HCT116 (cell line): ENCODE results near the gene PRLR.

Experiments used
- ELF1 ChIP-seq: IDR thresholded peaks from 2 replicates; pipeline ENCODE4 v1.6.1; 2012; ENCODE audit warnings: low read depth, borderline replicate concordance
- EZH2 ChIP-seq: fragments of 200-600 bp; sonication (generic); IDR thresholded peaks from 2 replicates; pipeline ENCODE4 v1.6.1; 2017; ENCODE audit warnings: antibody characterized with exemption, mixed run types
- JUND ChIP-seq: IDR thresholded peaks from 2 replicates; pipeline ENCODE4 v1.6.1; 2012
- MAX ChIP-seq: IDR thresholded peaks from 2 replicates; pipeline ENCODE4 v1.6.1; 2012
- POLR2A ChIP-seq: IDR thresholded peaks from 2 replicates; pipeline ENCODE4 v1.7.0; 2011; ENCODE audit warnings: borderline replicate concordance; ENCODE audit not compliant: insufficient read depth, insufficient read length; ENCODE audit errors: extremely low read depth
- POLR2AphosphoS5 ChIP-seq: IDR thresholded peaks from 2 replicates; pipeline ENCODE4 v1.6.1; 2011; ENCODE audit warnings: mild to moderate bottlenecking, low read depth, low read length, moderate library complexity
- RAD21 ChIP-seq: IDR thresholded peaks from 2 replicates; pipeline ENCODE4 v1.6.1; 2012; ENCODE audit warnings: low read depth, mild to moderate bottlenecking
- REST ChIP-seq: IDR thresholded peaks from 2 replicates; pipeline ENCODE4 v1.6.1; 2012; ENCODE audit warnings: low read depth
- SIN3A ChIP-seq: IDR thresholded peaks from 2 replicates; pipeline ENCODE4 v1.6.1; 2012; ENCODE audit warnings: low read depth
- SRF ChIP-seq: IDR thresholded peaks from 2 replicates; pipeline ENCODE4 v1.6.1; 2012; ENCODE audit warnings: low read depth
- YY1 ChIP-seq: IDR thresholded peaks from 2 replicates; pipeline ENCODE4 v1.6.1; 2011; ENCODE audit warnings: low read length, low read depth, moderate library complexity, mild to moderate bottlenecking; ENCODE audit not compliant: insufficient replicate concordance; ENCODE audit errors: extremely low read depth
- ZNF274 ChIP-seq: fragments of 200-500 bp; sonication (Bioruptor generic); IDR thresholded peaks from 2 replicates; pipeline ENCODE4 v1.6.1; 2014; ENCODE audit warnings: mild to moderate bottlenecking, low read depth, low read length, inconsistent platforms
- TF ChIP-seq, protein P1 (sequence below), 3 experiments: fragments of 200-600 bp in 1 of 3; sonication (generic) in 1 of 3; IDR thresholded peaks in 2 of 3; conservative IDR thresholded peaks in 1 of 3; 2 replicates each; pipeline ENCODE4 v1.5.1; 2012 to 2017; ENCODE audit warnings: low read depth in 2 of 3, low read length in 2 of 3, antibody characterized with exemption in 1 of 3, borderline replicate concordance in 1 of 3, control low read depth in 1 of 3, mild to moderate bottlenecking in 1 of 3, mixed read lengths in 1 of 3, mixed run types in 1 of 3, moderate library complexity in 1 of 3; ENCODE audit not compliant: insufficient read depth in 1 of 3

DNA sequence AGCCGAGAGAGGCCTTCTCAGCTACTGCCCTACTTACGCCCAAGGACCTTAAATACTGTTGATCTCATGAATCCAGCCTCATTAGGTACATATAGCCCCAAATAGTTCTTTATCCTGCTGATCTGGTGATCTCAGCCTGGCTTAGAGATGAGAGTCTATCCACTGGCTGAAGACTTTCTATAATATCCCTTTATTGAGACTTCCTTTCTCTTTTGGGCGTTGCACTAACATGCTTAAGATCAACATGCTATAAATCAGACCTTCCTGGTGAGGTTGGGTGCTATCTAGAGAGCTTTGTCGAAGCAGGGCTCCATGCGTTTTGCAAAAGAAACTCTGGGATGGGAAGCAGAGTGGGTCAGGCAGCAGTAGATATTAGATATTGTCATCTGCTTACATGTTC lies 138.6 kb downstream of the PRLR start:
- TF ChIP-seq, protein P1, sequence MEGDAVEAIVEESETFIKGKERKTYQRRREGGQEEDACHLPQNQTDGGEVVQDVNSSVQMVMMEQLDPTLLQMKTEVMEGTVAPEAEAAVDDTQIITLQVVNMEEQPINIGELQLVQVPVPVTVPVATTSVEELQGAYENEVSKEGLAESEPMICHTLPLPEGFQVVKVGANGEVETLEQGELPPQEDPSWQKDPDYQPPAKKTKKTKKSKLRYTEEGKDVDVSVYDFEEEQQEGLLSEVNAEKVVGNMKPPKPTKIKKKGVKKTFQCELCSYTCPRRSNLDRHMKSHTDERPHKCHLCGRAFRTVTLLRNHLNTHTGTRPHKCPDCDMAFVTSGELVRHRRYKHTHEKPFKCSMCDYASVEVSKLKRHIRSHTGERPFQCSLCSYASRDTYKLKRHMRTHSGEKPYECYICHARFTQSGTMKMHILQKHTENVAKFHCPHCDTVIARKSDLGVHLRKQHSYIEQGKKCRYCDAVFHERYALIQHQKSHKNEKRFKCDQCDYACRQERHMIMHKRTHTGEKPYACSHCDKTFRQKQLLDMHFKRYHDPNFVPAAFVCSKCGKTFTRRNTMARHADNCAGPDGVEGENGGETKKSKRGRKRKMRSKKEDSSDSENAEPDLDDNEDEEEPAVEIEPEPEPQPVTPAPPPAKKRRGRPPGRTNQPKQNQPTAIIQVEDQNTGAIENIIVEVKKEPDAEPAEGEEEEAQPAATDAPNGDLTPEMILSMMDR (IDR thresholded peaks at IDR 0.05 in 2 of 3, conservative IDR thresholded peaks at IDR 0.05 in 1 of 3; ENCODE audit: borderline replicate concordance in 1 of 3, insufficient read depth in 1 of 3, low read depth in 2 of 3, low read length in 2 of 3) = no peak
- TF ChIP-seq ZNF274 (no peak), SRF (no peak), ELF1 (no peak), REST (no peak), POLR2A (no peak), SIN3A (no peak), RAD21 (no peak), EZH2 (no peak), POLR2AphosphoS5 (no peak), MAX (no peak), JUND (no peak), YY1 (no peak)
